DMS114 treated with DMSO at 0.1 percent for 48 hours (cell line): ENCODE data around the gene DIP2C.
"Not testable (repeated sequence)": the region's sequence is repeated elsewhere in the genome, so short reads cannot be mapped to it uniquely, and the experiment has no call there.

ENCODE experiments used
- DNase-seq: peaks from one replicate; lab custom pipeline; 2025; ENCODE audit not compliant: unreplicated experiment; lab: John Stamatoyannopoulos, UW

The DIP2C gene

DNA sequence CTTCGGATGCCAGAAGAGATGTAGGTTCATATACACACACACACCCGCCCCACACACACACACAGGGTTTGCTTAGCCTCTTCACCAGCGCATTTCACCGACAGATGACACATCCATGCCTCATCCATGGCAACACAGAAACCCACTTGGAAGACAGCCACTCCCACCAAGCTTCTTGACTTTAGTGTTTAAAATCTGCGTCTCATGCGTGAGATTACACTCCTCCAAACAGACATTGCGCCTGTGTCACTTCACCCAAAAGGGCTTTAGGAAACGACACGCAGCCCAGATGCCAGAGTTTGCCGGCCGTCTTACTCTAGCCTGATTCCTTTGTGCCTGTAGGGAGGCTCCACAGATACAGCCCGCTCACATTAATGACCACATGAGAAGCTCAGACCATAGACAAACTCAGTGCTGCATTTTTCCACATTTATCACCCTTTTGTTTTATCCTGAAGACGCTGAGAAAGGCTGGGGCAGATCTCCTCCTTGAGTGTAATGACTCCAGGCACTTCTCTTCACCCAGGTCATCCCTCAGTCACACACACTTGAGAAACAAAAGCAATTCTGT lies 73.8 kb downstream of the DIP2C start:
- no peak for DNase-seq

DNA sequence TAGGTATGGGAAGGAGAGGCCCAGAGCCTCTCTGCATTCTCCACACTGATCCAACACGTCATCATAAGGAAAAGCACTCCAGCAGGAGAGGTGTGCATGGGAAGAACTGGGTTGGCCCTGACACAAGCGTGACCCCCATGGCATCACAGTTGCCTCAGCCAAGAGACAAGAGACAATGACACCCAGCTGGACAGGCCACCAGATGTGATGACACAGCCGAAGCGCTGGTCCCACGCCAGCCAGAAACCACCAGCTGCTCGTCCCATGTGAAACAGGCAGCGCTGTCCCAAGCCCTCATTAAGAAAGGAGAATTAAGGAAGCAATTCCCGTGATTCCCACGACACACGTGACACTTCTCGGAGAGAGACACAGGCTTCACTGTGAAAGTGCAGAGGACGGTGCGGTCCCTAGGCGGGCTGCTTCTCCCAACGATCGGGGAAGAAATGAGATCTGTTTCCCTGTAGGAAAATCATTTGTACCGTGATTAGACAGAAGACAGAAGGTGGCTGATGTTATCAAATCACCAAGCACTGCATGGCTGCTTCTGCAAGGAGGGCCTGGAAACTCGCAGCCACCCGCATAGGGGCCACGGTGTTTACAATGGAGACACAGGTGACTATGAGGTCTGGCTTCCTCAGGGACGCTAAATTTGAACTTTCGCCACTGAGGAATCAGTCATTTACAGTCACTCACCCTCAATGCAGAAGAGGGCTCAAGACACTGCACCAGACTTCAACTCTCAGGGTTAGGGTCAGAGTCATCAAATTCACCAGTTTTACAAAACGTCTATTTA lies 74.5 kb downstream of the DIP2C start:
- DNase-seq: no peak

DNA sequence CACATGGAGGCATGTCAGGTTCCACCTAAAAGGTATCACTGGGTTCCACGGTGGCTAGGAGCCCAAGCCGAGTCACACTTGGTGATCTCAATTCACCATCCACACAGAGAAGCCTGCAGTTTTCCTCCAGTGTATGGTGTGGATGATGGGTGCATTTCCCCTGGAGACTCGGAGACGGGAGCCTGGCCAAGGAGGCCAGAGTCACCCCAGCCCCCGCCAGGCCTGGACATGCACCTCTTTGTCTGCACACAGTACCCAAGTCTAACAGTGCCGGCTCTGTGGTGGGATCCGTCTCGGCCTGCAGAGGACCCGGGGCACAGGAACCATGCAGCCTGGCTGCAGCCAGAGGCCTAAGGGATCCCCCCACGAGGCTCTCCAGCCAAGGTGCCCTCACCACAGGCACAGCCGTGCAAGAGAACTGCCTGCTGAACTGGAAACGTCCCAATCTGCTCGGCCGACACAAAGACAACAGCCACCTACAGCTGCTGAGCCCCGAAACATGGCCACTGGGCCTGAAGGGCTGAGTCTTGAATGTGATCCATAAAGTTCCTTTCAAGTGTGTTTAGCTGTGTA lies 75.2 kb downstream of the DIP2C start:
- no peak for DNase-seq

DNA sequence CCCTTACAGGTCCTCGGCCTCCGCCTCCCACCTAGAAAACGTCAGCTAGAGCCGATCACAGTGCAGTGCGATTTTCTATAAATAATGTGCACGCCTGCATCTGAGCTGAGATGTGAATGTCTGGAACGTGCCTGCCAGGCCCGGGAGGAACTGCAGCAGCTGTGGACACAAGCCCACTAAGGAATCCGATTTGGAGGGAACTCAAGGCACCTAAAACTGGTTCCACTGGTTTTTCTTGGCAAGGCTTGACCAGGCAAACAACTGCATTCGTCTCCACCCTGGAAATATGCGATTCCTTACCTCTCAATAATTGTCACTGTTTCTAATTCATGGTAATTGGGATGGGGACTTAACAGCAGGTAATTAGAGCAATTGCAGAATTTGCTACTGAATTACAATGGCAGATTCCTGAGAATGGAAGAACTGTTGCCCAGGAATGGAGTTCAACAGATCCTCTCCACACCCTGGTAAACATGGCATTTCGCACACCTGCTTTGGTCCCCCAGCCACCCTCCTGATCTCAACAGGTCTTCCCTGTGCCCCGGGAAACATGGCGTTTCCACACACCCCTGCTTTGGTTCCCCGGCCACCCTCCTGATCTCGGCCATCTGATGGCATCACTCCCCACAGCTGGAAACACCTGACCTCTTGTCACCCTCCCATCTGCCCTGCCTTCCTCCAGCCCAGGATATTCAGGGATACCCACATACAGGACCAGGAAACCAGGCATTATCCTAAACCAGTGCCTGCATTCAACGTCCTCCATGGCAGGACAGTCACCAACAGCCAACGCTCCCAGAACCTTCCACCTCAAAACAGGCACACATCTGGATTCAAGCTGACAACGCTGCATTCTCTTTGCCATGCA lies 76.0 kb downstream of the DIP2C start:
- no peak for DNase-seq

DNA sequence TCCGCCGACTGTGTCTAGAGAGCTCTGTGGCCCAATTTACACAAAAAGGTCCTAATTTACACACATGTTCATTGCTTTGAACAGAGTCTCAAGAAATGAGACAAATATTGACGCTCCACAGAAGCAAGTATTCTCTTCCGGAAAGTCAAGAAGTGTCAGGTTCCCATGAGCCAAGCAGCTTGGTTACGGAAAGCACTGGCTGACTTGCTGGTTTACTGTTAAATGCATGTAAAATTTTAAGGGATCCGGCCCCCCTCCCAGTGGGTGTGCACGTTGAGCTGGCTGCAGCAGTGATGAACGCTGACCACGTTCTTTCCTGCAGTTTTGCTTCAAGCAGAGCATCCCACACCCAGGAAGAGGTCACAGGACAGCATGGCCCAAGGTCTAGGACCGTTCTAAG lies 76.8 kb downstream of the DIP2C start:
- DNase-seq: no peak

DNA sequence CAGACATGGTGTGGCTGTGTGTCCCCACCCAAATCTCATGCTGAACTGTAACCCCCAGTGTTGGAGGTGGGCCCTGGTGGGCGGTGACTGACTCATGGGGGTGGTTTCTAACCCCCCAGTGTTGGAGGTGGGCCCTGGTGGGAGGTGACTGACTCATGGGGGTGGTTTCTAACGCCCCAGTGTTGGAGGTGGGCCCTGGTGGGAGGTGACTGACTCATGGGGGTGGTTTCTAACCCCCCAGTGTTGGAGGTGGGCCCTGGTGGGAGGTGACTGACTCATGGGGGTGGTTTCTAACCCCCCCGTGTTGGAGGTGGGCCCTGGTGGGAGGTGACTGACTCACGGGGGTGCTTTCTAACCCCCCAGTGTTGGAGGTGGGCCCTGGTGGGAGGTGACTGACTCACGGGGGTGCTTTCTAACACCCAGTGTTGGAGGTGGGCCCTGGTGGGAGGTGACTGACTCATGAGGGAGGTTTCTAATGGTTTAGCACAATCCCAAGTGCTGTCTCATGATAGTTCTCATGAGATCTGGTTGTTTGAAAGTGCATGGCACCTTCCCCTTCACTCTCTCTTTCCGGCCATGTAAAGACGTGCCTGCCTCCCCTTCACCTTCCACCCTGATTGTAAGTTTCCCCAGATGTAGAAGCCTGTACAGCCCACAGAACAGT lies 78.7 kb downstream of the DIP2C start:
- DNase-seq: not testable (repeated sequence)

DNA sequence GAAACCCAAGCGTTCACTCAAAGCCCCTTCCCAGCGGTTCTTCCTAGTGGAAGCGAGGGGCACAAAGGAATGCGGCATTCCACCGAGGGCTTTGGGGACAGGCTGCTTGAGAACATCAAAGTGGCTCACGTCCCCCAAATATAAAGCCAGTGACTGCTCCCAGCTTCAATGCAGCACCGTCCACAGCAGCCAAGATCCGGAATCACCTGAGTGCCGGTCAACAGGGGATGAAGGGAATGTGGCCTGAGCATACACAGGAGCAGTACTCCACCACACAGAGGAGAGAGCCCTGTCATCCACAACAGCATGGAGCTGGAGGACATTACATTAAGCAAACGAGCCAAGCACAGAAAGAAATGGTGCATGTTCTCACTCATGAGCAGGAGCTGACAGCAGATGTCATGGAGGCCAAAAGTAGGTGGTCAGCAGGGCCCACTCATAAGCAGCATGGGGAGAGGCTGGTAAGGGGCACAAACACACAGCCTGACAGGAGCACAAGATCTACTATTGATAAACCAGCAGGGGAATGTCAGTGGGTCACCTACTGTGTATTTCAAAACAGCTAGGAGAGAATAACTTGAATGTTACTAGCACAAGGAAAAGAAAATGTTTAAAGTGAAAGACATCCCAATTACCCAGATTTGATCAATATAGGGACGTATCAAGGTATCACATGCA lies 79.5 kb downstream of the DIP2C start:
- no peak for DNase-seq

DNA sequence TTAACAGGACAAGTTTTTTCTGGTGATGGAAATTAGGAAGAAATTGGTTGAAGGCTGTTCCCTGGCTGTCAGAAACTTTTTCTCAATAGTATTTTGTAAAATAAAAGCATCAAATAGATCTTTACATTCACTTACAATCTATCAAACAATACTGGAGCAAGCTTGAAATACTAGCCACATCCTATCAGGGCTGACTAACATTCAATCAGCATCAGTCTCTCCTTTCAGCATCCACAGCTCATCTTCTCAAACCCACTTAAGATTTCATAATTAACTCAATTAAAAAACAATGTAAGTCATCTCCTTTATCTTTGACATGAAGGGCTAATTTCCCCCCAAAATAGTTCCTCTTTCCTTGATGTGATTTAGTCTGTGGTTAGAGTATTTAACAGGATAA lies 80.2 kb downstream of the DIP2C start:
- no peak for DNase-seq

DNA sequence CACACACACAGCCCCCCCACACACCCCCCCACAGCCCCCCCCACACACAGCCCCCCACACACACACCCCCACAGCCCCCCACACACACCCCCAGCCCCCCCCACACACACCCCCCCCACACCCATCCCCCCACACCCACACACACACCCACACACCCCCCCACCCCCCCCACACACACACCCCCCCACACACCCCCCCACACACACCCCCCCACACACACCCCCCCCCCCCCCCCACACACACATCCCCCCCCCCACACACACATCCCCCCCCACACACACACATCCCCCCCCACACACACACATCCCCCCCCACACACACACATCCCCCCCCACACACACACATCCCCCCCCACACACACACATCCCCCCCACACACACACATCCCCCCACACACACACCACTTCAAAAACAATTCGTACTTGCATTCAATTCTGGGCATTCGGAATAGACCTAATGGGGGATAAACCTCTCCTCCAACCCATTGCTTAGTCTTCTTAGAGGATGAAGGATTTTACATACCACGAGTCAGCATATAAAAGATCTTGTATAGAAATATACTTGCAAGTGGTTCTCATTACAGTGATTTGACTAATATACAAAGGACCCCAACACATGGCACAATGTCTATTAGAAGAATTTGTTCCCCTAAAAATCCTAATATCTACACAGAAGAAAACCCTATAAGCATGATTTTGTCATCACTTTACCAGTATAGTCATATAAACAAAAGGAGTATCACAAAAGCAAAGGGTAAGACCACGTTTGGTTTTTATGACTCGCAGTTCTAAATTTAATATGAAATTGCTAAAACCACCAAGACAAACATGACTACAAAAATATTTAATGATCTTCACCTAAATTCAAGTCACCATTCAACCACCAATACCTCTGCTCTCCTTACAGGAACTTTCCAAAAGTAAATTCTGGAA lies 80.9 kb downstream of the DIP2C start:
- DNase-seq: no peak

DNA sequence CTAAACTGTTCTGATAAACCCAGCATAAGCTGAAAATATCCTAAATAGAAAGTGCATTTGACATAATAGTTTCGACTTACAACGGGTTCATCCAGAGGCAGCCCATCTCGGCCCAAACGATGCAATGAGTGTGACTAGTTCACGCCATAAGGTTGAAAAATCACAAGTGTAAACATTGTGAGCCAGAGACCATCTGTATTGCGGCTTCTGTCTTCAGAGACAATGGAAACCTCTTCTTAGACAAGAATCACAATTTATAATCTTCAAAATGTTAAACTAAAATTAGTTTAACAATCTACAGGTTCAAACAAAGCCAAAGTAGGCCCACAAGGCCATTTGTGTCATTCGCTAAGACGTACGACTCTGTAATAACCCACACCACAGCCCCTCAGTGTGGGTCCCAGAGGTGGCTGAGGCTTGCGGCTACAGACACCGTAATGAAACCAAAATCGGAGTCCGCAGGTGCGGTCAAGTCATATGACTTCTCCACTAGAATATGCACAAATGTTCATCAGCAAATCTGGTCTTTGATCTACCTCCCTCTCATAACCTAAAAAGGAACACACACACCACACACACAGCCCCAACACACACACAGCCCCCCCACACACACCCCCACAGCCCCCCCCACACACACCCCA lies 81.8 kb downstream of the DIP2C start:
- DNase-seq: no peak

DNA sequence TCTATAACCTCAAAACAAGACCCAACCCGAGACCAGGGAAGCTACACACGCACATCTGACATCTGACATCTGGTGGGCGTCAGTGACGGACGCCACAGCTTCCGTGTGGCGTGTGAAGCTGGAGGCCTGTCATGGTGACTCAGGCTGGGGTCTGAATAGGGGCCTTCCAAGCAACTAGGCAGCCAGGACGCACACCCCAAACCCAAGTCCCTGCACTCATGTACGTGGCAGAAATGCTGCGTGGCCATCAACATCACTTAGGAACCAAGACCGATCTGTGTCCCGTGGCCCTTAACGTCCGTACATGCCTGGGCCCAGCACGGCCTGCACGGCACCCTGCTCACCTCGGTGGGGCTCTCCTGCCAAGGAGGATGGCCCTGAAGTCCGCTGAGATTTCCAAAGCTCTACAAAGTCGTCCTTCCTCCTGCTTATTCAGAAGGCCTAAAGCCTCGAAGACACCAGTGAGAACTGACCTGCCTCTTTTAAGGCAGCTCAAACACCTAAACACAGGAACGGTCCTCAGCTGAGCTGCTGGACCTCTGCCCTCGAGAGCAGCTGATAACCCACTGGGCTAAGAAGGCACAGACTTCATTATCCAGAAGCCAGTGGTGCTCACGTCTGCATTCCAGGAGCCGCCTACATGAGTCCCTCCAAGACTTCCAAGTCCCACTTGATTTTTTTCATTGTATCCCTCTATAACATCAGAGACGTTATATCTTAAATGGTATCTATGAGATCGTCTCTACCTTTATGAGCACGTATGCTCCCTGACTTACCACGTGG lies 82.5 kb downstream of the DIP2C start:
- DNase-seq: no peak

DNA sequence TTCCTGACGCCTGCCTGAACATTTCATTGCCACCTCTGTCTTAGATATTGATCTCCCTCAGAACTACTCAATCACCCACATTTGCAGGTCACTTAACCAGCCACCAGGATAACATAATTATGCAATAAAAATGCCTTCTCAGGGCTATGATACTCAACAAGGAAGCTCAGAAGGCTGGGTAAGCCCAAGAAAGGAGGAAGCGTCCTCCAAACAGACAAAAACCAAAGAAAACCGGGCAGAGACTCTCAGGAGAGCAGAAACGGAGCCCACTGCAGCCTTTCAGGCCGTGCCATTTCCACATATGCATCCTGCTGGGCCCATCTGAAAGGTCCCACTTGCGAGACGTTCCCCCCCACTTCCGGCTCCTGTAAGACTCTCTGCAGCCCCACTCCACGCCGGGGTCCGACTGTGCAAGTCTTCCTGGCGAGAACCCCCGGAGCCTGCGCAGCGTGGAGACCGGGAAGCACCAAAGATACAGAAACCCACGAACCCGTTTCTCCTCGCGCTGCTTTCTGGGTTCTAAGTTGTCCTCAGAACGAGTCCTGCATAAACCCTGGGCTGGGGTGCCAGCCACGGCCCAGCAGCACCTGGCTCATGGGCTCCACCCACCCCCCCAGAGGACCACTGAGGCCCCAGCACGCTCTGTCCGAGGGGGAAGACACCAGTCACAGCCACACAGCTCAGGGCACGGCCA lies 83.7 kb downstream of the DIP2C start:
- no peak for DNase-seq

DNA sequence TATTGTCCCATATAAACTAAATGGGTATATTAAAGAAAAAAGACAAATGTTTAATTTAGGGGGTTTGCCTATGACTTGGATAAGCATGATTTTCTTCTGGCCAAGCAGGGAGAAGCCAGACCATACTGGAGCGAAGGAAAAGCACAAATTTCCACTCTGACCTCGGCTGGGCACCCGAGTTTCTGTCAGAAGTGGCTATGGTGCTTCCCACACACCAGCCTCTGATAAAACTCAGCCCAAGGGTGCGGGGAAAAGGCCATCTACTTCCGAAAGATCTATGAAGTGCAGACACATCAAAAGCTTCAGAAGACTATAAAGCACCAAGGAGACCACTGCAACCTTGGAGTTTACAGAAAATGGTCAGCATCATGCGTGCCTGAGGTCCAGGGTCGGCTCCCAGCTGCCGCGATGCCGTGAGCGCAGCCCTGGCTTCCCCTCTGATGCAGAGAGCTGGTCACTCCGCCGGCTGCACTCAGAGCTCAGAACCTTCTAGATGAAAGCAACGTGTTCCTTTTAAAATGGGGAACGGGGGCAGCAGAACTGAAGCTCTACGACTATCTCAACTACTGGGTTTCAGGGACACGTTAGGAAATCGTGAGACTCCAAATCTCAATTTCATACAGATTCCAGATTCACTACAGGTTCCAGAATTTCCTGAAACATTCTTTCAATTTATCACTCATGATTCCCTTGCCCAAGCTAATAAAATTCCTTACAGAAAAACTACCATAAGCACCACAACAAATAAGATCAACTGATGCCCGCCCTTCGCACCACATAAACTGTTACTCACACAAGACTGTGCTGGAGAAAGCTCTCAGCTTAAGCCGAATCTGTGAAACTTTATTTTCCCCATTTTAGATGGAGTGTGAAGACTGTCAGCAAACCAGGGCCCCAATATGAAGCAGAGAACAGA lies 84.5 kb downstream of the DIP2C start:
- no peak for DNase-seq

DNA sequence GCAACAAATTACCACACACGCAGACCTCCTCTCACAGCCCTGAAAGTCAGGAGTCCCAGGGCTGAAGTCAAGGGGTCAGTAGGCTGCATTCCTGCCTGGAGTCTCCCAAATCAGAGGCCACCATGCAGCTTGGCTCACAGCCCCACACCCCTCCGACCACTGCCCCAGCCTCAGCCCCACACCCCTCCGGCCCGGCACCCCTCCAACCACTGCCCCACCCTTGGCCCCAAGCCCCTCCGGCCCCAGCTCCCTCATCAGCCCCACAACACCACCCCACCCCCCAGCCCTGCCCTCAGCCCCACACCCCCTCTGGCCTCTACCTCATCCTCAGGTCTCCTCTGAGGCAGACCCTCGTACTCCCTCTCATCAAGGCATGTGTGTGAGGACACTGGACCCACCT lies 85.7 kb downstream of the DIP2C start:
- no peak for DNase-seq

DNA sequence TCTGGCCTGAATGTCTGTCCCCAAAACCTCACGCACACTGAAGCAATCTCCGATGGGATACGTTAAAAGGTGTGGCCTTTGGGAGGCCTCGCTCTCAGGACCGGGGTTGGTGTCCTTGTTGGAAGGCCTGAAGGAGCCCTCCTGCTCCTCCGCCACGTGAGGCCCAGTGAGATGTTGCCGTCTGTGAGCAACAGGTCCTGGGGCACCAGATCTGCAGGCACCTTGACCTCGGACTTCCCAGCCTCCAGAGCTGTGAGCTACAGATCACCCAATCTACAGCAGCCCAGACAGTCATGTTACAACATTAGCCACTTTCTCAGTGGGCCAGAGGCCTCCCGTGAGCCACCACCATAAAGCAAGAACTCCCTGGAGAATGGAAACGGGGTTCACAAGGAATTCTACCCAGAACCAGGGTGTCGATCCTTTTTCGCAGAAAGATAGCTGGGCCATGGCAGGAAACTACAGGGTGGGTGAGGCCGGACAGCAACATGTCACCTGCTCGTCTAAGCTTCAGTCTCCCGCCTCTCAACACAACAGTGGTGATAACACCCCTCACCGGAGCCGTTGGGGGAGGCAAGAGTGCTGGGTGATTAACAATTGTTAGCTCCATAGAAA lies 87.0 kb downstream of the DIP2C start:
- no peak for DNase-seq

DNA sequence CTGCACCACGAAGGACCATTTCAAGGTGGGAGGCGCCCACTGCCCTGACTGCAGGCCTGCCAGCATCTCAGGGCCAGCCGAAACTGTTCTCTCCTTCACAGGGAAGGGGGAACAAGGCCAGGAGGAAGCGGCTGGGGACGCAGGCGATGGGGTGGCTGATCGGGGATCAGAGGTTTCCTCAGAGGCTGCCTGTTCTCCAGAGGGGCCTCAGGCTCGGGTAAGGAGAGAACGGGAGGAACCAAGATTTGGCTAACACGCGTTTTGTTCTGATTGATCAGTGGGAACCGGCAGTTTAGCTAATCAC lies 87.9 kb downstream of the DIP2C start:
- DNase-seq: no peak
